Panc1 (cell line): Measurements from ENCODE around the gene PPP1R7. TPM values are rescaled to one million over a fixed set of nuclear protein-coding genes. Genes with fewer than 3 reads are reported as not detected.

ENCODE experiments used
- ATAC-seq: fragments of 200-7000 bp; cut with Tn5 transposase; 2 replicates; pipeline ENCODE4 v1.9.1; 2020; ENCODE audit warnings: mild to moderate bottlenecking, moderate library complexity
- BruUV-seq: library from RNA; stranded (reverse); fragments of 400-500 nt; replicated peaks from 2 replicates; lab custom pipeline; 2021; lab: Mats Ljungman, UMichigan
- CTCF ChIA-PET: fragments of 300-600 bp; sonication (Branson Sonifier 250); formaldehyde crosslinking; loops from one replicate; lab custom pipeline; 2022; ENCODE audit warnings: antibody characterized with exemption; lab: Charles Lee
- POLR2A ChIA-PET: fragments of 300-600 bp; sonication (Branson Sonifier 250); formaldehyde crosslinking; loops from one replicate; lab custom pipeline; 2022; ENCODE audit warnings: antibody characterized with exemption; lab: Charles Lee
- DNase-seq: peaks from one replicate; pipeline ENCODE4 v3.0.0-alpha.2; 2010; ENCODE audit warnings: low read depth, low spot score
- H3K27ac ChIP-seq: 2 replicates; pipeline ENCODE4 v1.5.1; 2011; ENCODE audit warnings: mild to moderate bottlenecking, low read length, inconsistent platforms
- H3K27me3 ChIP-seq: fragments of 200-500 bp; sonication (Bioruptor generic); 2 replicates; pipeline ENCODE4 v1.6.0; 2014; ENCODE audit warnings: low read length, inconsistent platforms; ENCODE audit not compliant: control insufficient read depth, insufficient read depth
- H3K36me3 ChIP-seq: fragments of 200-500 bp; sonication (Bioruptor generic); 2 replicates; pipeline ENCODE4 v1.5.1; 2014; ENCODE audit warnings: inconsistent platforms, mild to moderate bottlenecking, low read length, moderate library complexity; ENCODE audit not compliant: control insufficient read depth, insufficient read depth
- H3K4me1 ChIP-seq: 2 replicates; pipeline ENCODE4 v1.5.1; 2011; ENCODE audit warnings: inconsistent platforms, mild to moderate bottlenecking, low read length, moderate library complexity; ENCODE audit not compliant: control insufficient read depth, insufficient read depth
- H3K4me3 ChIP-seq, 2 experiments: 2 replicates each; pipeline ENCODE4 v1.5.1; 2011 to 2012; ENCODE audit warnings: low read depth in 2 of 2, low read length in 2 of 2, mild to moderate bottlenecking in 2 of 2, inconsistent platforms in 1 of 2, moderate library complexity in 1 of 2
- H3K9me3 ChIP-seq: fragments of 200-500 bp; sonication (Bioruptor generic); 2 replicates; pipeline ENCODE4 v1.5.1; 2014; ENCODE audit warnings: low read depth, mild to moderate bottlenecking, inconsistent platforms, low read length, moderate library complexity; ENCODE audit not compliant: control insufficient read depth, insufficient read depth
- POLR2AphosphoS5 ChIP-seq: IDR thresholded peaks from 2 replicates; pipeline ENCODE4 v1.6.1; 2012; ENCODE audit warnings: mild to moderate bottlenecking, low read depth, low read length, moderate library complexity
- SIN3A ChIP-seq: IDR thresholded peaks from 2 replicates; pipeline ENCODE4 v1.6.1; 2012; ENCODE audit warnings: low read depth, mild to moderate bottlenecking, low read length, moderate library complexity, borderline replicate concordance; ENCODE audit not compliant: insufficient read depth
- TCF7L2 ChIP-seq: IDR thresholded peaks from 2 replicates; pipeline ENCODE4 v1.6.1; 2011; ENCODE audit warnings: mild to moderate bottlenecking, low read depth, low read length, inconsistent platforms
- in situ Hi-C: cut with HindIII; loops from 2 replicates; pipeline ENCODE4 v1.10.0; 2016; ENCODE audit warnings: low sequenced_read_pairs, low pct_unique_long_range_greater_than_20kb
- intact Hi-C: fragments of 100-400 bp; cut with micrococcal nuclease; formaldehyde crosslinking; loops from one replicate; pipeline ENCODE4 v1.10.0; 2022; ENCODE audit not compliant: unreplicated experiment
- total RNA-seq: library from RNA; stranded (reverse); gene quantifications from one replicate; pipeline ENCODE4 v1.2.1, GENCODE V29; 2021; ENCODE audit not compliant: unreplicated experiment
- TF ChIP-seq, protein P1 (sequence below): fragments of 450-650 bp; IDR thresholded peaks from 2 replicates; pipeline ENCODE4 v1.5.1; 2017; ENCODE audit warnings: mild to moderate bottlenecking
- TF ChIP-seq, protein P2 (sequence below), 2 experiments: IDR thresholded peaks; 2 replicates each; pipeline ENCODE4 v1.6.1; 2011 to 2012; ENCODE audit warnings: low read depth in 2 of 2, control low read depth in 1 of 2, low read length in 1 of 2, mild to moderate bottlenecking in 1 of 2, moderate library complexity in 1 of 2; ENCODE audit not compliant: insufficient read depth in 1 of 2

PPP1R7 gene
- total RNA-seq, 1 experiment from 2014 or later = 64.2 TPM

DNA sequence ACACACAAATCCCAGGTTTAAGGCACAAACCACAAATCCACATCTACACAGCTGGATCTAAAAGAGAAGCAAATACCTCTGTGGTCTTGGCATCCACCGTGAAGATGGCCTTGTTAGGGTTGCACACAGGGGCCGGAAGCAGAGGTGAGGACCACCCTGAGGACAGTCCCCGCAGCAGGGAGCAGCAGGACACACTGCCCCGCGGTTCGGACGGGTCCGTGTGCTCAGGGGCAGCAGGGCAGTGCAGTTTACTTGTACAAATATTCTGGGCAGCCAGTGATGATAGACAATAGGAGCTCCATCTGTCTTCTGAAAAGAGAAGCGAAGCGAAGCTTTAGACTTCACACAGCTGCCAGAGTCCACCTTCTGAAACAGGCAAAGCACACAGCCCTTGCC is 9.8 kb upstream of the PPP1R7 start:
- ATAC-seq (no peak), DNase-seq (no peak)
- in situ Hi-C loops = no loop called here
- intact Hi-C loops = no loop called here
- H3K4me1 ChIP-seq = no peaks in the 10 kb centered on the region
- ChIA-PET CTCF (interaction anchor here (1.1 kb wide), 1 partner anchor 62 kb away, joined by 4 read pairs; no protein-coding TSS in a partner anchor), POLR2A (interaction anchor here (0.9 kb wide), 1 partner anchor 33 kb away, joined by 5 read pairs; no protein-coding TSS in a partner anchor)
- H3K27ac ChIP-seq = no peak overlapping the region
- no peak for TF ChIP-seq POLR2AphosphoS5
- TF ChIP-seq, protein P1, sequence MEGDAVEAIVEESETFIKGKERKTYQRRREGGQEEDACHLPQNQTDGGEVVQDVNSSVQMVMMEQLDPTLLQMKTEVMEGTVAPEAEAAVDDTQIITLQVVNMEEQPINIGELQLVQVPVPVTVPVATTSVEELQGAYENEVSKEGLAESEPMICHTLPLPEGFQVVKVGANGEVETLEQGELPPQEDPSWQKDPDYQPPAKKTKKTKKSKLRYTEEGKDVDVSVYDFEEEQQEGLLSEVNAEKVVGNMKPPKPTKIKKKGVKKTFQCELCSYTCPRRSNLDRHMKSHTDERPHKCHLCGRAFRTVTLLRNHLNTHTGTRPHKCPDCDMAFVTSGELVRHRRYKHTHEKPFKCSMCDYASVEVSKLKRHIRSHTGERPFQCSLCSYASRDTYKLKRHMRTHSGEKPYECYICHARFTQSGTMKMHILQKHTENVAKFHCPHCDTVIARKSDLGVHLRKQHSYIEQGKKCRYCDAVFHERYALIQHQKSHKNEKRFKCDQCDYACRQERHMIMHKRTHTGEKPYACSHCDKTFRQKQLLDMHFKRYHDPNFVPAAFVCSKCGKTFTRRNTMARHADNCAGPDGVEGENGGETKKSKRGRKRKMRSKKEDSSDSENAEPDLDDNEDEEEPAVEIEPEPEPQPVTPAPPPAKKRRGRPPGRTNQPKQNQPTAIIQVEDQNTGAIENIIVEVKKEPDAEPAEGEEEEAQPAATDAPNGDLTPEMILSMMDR = no peak
- no peak for TF ChIP-seq TCF7L2
- TF ChIP-seq SIN3A = no peak
- H3K9me3 ChIP-seq = no peaks in the 10 kb centered on the region
- H3K4me3 ChIP-seq = no peak overlapping the region
- no peaks in the 10 kb centered on the region for H3K27me3 ChIP-seq
- BruUV-seq = no TSS peak
- no peaks in the 10 kb centered on the region for H3K36me3 ChIP-seq

DNA sequence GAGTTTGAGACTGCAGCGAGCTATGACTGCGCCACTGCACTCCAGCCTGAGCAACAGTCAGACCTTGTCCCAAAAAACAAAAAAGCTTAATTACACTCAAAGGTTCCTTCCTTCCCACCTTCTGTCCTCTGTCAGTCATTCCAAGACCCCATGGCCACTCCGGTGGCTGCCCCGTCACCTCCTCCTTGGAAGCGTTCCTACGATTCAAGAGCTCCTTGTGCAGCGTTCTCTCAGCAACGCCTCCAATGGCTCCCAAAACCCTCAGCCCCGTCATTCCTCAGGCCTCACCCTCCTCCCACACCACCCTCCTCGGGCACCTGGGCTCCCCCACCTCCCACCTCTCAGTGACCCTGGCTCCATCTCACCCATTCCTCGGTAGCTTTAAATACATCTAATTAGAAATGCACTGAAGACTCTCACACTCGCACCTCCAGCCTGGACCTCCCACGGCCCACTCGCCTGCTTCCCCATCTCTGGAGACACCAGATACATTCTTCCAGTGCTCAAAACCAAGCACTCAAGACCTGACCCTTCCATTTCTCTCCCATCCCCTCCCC is 9.0 kb upstream of the PPP1R7 start:
- TF ChIP-seq, protein P2, sequence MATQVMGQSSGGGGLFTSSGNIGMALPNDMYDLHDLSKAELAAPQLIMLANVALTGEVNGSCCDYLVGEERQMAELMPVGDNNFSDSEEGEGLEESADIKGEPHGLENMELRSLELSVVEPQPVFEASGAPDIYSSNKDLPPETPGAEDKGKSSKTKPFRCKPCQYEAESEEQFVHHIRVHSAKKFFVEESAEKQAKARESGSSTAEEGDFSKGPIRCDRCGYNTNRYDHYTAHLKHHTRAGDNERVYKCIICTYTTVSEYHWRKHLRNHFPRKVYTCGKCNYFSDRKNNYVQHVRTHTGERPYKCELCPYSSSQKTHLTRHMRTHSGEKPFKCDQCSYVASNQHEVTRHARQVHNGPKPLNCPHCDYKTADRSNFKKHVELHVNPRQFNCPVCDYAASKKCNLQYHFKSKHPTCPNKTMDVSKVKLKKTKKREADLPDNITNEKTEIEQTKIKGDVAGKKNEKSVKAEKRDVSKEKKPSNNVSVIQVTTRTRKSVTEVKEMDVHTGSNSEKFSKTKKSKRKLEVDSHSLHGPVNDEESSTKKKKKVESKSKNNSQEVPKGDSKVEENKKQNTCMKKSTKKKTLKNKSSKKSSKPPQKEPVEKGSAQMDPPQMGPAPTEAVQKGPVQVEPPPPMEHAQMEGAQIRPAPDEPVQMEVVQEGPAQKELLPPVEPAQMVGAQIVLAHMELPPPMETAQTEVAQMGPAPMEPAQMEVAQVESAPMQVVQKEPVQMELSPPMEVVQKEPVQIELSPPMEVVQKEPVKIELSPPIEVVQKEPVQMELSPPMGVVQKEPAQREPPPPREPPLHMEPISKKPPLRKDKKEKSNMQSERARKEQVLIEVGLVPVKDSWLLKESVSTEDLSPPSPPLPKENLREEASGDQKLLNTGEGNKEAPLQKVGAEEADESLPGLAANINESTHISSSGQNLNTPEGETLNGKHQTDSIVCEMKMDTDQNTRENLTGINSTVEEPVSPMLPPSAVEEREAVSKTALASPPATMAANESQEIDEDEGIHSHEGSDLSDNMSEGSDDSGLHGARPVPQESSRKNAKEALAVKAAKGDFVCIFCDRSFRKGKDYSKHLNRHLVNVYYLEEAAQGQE (IDR thresholded peaks at IDR 0.05; ENCODE audit: insufficient read depth in 1 of 2, low read depth in 2 of 2, low read length in 1 of 2) = no peak
- TF ChIP-seq POLR2AphosphoS5 (no peak), TCF7L2 (no peak), SIN3A (no peak)
- TF ChIP-seq, protein P1 = no peak
- POLR2A ChIA-PET = interaction anchor here (0.7 kb wide), 1 partner anchor 13 kb away, joined by 3 read pairs; no protein-coding TSS in a partner anchor
- BruUV-seq = no TSS peak
- ATAC-seq (no peak), DNase-seq (no peak)
- Histone ChIP-seq H3K27ac (no peak overlapping the region), H3K36me3 (no peaks in the 10 kb centered on the region), H3K4me1 (no peaks in the 10 kb centered on the region), H3K4me3 (no peak overlapping the region), H3K9me3 (no peaks in the 10 kb centered on the region), H3K27me3 (no peaks in the 10 kb centered on the region)
- in situ Hi-C loops (no loop called here), intact Hi-C loops (no loop called here)
- CTCF ChIA-PET = interaction anchor here (1.1 kb wide), 1 partner anchor 63 kb away, joined by 4 read pairs; no protein-coding TSS in a partner anchor
